HG03139 (cell line): ENCODE measurements around the gene SFXN3.

ENCODE experiments used
- ATAC-seq: cut with Tn5 transposase; IDR thresholded peaks from one replicate; pipeline ENCODE4 v1.9.1; 2021; ENCODE audit not compliant: unreplicated experiment

SFXN3 gene

DNA sequence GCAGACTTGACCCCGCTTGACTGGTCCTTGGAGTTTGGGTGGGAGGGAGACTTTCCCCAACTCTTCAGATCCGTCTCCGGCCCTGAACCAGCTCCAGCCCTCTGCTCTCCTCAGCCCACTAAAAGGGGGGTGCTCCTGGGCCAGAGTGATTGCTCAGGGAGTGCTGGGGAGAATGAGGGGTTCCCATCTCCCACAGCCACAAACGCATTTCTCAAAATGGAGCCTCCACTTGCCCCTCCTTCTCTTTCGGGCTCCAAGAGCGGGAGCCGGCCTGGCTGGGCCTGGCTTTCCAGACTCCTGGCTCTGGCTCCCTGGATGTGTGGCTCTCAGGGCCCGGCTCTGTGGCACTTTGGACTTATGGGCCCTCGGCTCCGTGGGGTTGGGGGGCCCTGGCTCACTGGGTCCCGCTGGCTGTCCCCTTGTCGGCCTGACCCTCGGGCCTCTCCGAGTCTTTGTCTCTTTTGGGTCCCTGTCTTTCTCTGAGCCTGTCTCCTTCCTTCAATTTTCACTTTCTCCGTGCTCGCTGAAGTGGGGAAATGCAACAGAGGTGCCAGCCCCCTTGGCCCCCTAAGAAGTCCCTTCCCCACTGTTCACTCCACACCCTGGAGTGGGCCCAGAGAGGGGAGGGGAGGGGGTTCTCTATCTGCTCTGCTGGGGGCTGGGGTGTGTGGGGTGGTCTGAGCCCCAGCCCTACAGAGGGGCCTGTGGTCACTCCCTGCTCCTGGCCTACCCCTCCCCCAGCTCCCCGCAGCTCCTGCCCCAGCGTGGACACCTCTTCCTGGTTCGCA lies 30.7 kb upstream of the SFXN3 start:
- ATAC-seq, result no peak

DNA sequence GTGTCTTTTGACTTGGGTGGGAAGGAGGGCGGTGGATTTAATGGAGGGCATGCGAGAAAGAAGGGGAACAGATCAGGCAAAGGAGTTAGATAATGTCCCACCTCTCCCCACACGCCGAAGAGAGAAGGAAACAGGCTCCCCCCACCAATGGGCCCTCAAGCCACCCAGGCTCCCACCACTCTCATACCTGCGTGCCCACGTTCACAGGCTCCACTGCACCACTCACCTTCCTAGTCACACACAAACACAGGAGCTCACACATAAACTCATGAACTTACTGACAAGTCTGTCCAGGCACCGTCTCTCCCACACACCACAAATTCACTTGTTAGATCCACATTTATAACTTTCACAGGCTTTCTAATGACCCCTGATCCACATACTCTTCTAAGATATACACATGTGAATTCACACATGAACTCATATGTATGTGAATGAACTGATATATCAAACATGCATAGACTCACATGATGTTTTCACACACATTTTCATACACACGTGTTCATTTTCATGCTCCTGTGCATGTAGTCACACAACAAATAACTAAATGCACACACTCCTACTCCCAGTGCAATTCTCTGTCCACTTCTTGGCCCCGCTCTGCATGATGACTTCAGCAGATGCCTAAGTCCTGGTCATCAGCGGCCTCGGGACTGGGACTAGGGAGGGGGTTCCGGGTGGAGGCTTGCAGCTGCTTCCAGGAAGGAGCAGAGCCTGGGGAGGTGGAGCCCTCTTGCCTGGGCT lies 29.9 kb upstream of the SFXN3 start:
- ATAC-seq, result no peak

DNA sequence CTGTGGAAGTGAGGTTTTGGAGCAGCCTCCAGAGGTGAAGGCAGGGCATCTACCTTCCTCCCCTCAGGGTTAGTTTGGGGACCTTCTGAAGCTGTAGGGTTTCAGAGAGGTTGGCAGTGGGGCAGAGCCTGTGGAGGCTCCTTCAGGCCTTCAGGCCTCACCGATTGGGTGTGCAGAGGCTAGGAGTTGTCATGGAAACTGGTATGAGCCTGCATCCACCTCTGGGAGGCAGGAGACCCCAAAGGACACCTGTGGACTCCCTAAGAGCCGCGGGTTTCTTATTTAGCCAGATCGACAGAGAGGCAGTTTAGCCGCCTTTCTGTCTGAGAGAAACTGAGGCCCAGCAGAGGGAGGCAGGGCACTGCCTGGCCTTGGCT lies 29.4 kb upstream of the SFXN3 start:
- ATAC-seq, result no peak

DNA sequence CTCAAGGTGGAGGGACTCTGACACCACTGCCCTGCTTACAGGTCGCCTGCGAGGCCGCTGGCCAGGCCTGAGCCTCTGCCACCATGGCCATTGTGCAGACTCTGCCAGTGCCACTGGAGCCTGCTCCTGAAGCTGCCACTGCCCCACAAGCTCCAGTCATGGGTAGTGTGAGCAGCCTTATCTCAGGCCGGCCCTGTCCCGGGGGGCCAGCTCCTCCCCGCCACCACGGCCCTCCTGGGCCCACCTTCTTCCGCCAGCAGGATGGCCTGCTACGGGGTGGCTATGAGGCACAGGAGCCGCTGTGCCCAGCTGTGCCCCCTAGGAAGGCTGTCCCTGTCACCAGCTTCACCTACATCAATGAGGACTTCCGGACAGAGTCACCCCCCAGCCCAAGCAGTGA lies 28.6 kb upstream of the SFXN3 start:
- ATAC-seq, result no peak

DNA sequence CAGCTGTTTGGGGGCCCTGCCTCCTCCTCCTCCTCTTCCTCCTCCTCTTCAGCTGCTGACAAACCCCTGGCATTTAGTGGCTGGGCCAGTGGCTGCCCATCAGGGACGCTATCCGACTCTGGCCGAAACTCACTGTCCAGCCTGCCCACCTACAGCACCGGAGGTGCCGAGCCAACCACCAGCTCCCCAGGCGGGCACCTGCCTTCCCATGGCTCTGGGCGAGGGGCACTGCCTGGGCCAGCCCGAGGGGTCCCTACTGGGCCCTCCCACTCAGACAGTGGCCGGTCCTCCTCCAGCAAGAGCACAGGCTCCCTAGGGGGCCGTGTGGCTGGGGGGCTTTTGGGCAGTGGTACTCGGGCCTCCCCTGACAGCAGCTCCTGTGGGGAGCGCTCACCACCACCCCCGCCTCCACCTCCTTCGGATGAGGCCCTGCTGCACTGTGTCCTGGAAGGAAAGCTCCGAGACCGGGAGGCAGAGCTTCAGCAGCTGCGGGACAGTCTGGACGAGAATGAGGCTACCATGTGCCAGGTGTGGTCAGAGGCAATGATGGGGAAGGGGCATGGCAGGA lies 27.3 kb upstream of the SFXN3 start:
- ATAC-seq, result no peak

DNA sequence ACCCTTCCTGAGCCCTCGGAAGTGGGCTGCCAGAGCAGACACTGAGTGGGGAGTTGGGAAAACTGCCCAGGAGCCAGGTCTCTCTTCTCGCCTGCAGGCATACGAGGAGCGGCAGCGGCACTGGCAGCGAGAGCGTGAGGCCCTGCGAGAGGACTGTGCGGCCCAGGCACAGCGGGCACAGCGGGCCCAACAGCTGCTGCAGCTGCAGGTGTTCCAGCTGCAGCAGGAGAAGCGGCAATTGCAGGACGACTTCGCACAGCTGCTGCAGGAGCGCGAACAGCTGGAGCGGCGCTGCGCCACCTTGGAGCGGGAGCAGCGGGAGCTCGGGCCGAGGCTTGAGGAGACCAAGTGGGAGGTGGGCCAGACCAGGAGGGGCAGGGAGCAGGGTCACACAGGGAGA lies 25.7 kb upstream of the SFXN3 start:
- ATAC-seq, result no peak

DNA sequence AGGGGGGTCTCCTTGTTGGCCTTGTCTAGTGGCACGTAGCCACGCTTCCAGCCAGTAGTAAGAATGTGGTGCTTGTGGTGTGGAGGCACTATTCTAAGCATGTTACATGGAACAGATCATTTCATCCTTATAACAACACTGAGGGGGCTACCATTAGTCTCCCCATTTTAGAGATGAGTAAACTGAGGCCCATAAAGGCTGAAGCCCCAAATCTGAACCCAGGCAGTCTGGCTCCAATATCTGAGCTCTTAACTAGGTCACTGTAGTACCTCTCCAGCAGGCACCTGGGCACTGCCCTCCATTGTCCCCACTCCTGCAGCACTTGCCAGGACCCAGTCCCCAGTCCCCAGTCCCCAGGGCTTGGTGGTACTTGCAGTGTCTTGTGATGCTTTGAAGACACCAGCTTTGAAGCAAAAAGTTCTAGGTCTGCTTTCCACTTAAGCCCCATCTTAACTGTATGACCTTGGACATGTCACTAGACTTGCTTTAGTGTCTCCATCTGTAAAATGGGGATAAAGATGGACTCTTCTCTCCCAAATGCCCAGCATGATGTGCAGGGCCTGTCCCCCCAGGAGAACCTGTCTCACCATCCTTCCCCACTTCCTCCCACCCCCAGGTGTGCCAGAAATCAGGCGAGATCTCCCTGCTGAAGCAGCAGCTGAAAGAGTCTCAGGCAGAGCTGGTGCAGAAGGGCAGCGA lies 25.0 kb upstream of the SFXN3 start:
- ATAC-seq, result no peak

DNA sequence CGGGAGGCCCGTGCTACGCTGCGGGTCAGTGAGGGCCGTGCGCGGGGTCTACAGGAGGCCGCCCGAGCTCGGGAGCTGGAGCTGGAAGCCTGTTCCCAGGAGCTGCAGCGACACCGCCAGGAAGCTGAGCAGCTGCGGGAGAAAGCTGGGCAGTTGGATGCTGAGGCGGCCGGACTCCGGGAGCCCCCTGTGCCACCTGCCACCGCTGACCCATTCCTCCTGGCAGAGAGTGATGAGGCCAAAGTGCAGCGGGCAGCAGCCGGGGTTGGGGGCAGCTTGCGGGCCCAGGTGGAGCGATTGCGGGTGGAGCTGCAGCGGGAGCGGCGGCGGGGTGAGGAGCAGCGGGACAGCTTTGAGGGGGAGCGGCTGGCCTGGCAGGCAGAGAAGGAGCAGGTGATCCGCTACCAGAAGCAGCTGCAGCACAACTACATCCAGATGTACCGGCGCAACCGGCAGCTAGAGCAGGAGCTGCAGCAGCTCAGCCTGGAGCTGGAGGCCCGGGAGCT lies 24.4 kb upstream of the SFXN3 start:
- ATAC-seq, result no peak

DNA sequence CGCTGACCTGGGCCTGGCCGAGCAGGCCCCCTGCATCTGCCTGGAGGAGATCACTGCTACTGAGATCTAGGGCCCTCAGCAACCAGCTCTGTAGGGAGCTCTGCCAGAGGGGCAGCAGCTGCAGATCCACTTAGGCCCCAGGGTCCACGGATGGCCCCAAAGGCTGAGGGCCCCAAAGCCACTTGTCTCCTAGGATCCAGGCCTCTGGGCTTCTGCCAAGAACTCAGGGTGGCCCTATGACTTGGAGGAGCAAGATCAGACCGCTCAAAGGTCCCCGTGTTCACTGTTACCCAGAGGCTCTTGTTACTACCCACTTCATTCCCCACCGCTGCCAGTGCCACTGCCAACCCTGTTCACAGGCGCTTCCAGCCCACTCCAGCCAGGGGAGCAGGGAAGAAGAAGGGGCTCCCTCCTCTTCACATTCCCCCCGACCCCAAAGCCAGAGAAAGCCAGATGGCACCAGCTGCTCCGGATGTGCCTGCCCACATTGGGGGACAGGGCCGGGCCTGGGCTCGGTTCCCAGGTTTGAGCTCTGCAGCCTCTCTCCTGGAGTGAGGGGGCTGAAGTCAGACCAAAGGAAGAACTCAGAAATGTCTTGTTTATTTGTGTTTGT lies 23.8 kb upstream of the SFXN3 start:
- no peak for ATAC-seq

DNA sequence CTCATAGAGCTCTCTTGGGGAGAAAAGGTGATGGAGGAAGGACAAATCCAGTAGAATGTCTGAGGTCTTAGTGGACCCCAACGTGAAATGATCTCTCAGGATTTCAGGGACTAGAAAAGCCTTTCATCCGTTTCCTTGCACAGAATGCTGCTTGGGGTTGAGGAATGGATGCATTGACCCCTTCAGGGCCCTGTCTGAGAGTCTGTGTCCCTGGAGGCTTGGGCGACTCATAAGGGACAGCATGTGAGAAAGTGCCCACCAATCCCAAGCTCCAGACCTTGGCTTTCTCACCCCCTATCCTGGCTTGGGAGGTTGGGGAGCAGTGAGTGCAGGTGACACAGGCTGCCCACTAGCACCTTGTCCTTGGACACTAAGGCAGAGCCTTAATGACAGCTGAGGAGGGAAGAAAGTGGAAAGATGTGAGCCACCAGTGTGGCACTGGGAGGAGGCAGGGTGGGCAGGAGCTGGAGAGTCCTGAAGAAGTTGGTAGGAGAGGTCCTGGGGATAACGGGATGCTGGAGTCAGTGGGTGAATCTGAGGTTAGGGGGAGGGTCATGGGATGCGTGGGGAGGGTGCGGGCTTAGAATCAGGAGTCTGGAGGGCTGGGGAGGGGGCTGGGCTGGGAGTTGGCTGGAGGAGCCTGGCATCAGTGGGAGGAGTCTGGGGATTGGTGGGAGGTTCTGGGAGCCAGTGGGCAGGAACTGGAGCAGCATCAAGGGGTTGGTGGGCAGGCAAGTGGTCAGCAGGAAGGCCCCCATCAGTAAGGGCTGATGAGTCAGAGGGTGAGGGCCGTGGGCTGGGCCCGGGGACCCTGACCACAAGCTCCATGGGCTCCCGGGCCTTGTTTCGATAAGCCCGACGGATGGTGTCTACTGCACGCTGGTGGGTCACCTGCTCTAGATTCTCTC lies 22.9 kb upstream of the SFXN3 start:
- no peak for ATAC-seq

DNA sequence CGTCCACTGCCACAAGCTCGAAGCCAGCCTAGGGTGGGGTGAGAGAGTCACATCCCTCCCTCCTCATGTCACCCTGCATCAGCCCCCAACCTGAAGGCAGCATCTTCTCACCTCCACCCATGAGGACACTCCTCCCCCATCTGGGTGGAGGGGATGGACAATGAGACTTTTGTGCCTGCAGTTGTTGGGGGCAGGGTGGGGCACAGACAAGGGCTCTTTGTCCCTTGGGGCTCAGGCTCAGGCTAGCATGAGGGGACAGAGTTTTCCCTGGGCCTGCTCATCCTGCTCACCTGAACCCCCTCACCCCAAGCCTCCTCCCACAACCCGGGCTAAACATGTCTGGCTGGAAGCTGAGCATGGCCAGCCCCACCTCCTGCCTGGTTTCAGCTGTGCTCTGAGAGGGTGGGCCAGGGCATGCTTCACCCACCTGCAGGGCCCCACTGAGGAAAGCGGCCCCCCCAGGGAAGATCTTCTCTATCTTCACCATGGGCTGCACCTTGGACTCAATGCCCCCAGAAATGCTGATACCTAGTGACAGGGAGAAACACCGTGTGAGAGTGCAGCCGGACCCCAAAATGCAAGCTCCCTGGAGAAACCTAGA lies 22.1 kb upstream of the SFXN3 start:
- ATAC-seq, result no peak

DNA sequence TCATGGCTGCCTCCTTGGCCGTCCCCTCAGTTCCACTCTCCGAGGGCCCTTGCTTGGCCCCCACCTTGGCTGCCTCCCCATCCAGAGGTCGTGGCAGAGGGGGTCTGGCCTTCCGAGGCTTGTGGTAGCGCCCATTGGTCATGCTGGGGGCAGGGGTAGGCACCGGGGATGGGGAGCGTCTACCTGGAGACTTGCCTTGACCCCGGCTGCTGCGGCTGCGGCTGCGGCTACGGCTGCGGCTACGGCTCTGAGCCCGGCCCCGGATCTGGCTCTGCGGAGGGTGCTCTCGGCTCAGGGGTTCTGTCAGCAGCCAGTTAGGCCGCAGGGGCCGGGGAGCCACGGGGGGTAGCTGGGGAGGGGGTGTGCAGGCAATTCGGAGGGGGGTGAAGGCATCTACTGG lies 20.7 kb upstream of the SFXN3 start:
- no peak for ATAC-seq

DNA sequence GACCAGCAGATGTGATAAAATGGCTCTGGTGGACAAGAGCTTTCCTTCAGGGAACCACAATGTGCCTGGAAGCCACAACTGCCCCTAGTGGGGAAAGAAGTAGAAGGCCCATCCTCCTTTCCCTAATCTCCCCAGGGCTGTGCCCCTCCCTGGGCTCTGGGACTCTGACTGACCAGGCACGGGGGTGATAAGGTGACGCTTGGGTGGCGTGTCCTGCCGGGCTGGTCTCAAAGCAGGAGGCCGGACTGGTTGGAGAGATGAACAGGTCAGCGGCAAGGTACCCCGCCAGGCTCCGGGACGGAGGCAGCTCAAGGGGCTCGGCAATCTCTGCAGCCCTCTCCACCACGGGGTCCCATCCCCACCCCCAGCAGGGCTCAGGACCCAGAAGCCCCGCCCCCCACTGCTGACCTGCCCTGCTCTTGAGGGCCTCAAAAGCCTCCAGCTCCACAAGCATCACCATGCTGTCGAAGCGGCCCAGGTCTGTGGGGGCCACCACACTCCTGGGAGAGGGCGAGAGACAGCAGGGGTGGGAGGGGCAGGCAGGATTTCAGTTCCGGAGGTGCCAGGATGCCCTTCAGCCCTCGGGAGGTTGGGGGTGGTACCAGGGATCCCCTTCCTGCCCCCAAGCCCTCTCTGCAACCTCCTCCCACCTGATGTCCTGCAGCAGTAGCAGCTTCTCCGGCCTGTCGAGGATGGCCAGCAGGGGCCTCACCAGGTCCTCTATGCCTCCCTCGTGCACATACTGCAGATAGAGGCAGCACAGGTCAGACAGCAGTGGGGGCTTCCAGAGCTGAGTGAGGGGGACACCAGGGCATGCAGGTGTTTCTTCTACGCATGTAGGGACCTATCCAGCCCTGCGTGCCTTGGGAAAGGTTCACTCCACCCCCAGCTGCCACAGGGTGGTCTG lies 19.3 kb upstream of the SFXN3 start:
- ATAC-seq, result no peak

DNA sequence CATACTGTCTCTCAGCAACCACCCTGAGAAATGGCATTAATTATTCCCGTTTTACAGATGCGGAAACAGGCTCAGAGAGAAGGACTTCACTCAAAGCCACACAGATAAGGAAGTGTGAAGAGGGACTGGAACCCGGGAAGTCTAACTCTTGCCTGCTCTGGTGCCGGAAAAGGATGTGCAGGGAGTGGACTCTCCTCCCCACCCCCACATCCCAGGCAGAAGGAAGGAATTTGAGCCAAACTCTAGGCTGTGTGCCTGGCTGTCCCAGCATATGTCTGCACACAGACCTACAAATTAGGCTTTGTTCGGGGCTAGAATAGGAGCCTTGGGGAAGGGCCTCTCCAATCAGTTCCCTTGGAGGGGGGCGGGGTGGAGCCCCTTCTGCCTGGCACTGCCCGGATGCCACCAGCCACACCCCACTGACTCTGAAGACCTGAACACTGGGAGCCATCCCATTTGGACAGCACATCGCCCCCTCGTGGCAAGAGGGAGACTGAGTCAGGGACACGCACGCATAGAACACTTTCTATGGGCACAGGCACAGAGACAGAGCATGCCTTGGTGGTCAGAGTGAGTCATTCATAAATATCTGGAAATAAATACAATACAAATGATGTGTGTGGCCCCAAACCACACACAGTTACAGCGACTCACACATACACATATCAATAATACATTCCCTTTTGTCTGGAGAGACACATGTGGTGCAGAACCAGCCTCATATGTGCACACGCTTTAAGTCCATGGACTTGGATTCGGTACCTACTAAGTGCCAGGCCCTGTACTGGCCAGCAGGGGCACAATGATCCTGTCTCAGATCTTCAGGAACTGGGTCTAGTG lies 18.3 kb upstream of the SFXN3 start:
- no peak for ATAC-seq

DNA sequence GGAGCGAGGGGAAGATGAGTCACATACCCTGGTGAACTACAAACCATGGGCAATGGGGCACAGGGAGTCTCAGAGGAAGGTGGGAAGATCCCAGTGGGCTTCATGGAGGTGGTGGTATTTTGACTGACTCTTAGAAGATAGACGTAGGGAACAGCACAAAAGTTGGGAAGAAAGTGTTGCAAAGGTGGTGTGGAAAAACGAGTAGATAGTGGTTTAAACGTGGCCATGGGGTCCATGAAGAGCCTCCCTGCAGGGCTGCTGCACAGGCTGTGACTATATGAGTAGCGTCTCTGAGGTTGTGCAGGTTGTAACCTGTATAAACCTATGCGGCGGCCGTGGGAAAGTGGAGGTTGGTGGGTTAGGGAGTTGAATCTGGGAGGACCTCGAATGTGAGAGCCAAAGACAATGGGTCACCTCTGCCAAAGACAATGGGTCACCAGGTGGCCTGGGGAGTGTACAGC lies 17.6 kb upstream of the SFXN3 start:
- ATAC-seq, result no peak

DNA sequence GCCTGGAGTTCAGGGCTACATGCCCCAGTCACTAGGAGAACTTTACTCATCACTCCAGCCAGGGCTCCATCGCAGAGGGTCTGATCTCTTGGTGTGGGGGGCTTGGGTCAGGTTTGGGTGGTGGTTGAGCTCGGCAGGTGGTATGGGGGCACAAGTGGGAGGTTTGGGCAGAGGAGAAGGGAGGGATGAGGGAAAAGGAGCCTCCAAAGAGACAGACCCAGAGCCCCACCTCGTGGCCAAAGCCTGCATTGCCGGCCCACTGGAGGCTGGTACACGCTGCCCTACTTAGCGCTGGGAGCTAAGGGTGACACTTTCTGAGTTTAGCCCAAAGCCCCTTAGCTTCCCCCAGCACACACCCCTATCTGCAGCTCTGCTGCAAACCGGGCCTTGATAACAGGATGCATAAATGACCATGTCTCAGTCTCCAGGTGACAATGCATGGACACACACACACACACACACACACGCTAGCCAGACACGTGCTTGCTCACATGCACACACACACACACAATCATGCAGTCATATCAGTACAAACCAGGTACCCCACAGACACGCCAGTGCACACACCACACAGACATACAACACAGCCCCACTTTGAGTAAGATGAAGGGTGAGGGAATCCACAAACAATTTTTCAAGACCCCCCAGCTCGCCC lies 16.7 kb upstream of the SFXN3 start:
- no peak for ATAC-seq

DNA sequence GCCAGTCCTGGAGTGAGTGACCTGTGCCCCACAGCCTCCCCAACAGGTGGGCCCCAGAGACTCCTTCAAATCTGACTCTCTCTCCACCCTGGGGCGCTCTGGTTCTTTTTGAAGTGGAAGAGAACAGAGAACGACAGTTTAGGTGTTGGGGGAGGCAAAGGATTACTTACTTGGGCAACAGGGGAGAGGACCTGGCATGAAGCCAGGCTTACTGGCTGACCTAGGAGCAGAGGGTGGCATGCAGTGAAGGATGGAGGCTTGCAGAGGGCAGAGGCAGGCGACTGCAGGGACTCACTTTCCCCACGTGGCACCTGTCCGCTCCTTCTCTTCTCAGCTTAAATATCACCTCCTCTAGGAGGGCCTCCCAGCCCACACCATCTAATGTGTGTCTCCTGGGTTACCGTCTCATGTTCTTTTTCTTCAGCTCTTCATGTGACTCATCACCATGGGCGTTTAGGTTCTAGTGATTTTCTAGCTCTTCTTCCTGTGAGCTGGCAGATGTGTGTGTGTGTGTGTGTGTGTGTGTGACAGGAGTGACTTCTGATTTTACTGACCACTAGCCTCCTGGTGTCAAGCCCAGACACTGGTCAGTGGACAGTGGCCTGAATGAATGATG lies 16.0 kb upstream of the SFXN3 start:
- no peak for ATAC-seq
